Stomach (tissue), 9 donors: ENCODE measurements around the gene RINL. TPM values are rescaled to one million over a fixed set of nuclear protein-coding genes. Genes with fewer than 3 reads are reported as not detected.

Source experiments
- DNase-seq, 2 donors: peaks; one replicate each; pipeline versions ENCODE4 v3.0.0 to v3.0.0-alpha.2; 2013 to 2019
- H3K27ac ChIP-seq, 5 donors: fragments of 200-600 bp in 4 of 5; sonication (generic) in 4 of 5; one replicate each; pipeline ENCODE4 v1.5.1; 2013 to 2019; ENCODE audit warnings: mild to moderate bottlenecking in 1 of 5, moderate library complexity in 1 of 5
- H3K27me3 ChIP-seq, 3 donors: fragments of 200-600 bp; sonication (generic); one replicate each; pipeline ENCODE4 v1.5.1; 2017 to 2019; ENCODE audit warnings: mixed run types in 1 of 3
- H3K36me3 ChIP-seq, 4 donors: fragments of 200-600 bp; sonication (generic); 1 replicate in 3 of 4; 2 replicates in 1 of 4; pipeline ENCODE4 v1.5.1; 2016 to 2019
- H3K4me1 ChIP-seq, 4 donors: fragments of 200-600 bp; sonication (generic); one replicate each; pipeline ENCODE4 v1.5.1; 2016 to 2019
- H3K4me3 ChIP-seq, 4 donors: fragments of 200-600 bp; sonication (generic) in 3 of 4; one replicate each; pipeline ENCODE4 v1.5.1; 2016 to 2019; ENCODE audit warnings: mild to moderate bottlenecking in 1 of 4
- H3K9me3 ChIP-seq, 4 donors: fragments of 200-600 bp; sonication (generic); one replicate each; pipeline ENCODE4 v1.5.1; 2016 to 2019
- CTCF ChIP-seq, 7 experiments: fragments of 450-650 bp in 4 of 7; fragments of 200-600 bp in 3 of 7; sonication (generic) in 3 of 7; IDR thresholded peaks; one replicate each; pipeline ENCODE4 v1.5.1; 2016 to 2019; ENCODE audit warnings: antibody characterized with exemption in 7 of 7, control low read depth in 2 of 7, mild to moderate bottlenecking in 1 of 7
- EP300 ChIP-seq: sonication (generic); formaldehyde crosslinking; IDR thresholded peaks from one replicate; pipeline ENCODE4 v1.6.1; 2017; ENCODE audit warnings: antibody characterized with exemption
- POLR2A ChIP-seq, 4 donors: fragments of 450-650 bp; IDR thresholded peaks; one replicate each; pipeline ENCODE4 v1.6.1; 2016; ENCODE audit warnings: antibody characterized with exemption in 4 of 4, control low read depth in 2 of 4, mild to moderate bottlenecking in 1 of 4, moderate library complexity in 1 of 4
- POLR2AphosphoS5 ChIP-seq, 3 donors: sonication (generic); formaldehyde crosslinking; IDR thresholded peaks; one replicate each; pipeline ENCODE4 v1.6.1; 2016; ENCODE audit warnings: antibody characterized with exemption in 3 of 3
- WGBS, 5 donors: extraction: QIAGEN DNeasy Blood & Tissue Kit in 3 of 5; methylation state at CpG; one replicate each; pipeline versions ENCODE4 v1.1.5 to v1.1.7; 2013 to 2018; 5-methylcytosine and 5-hydroxymethylcytosine counted together
- intact Hi-C: fragments of 100-400 bp; cut with DNase I; formaldehyde crosslinking; loops from one replicate; pipeline ENCODE4 v1.15.1; 2023; ENCODE audit warnings: low total_unique reads
- polyA plus RNA-seq, 3 donors: library from polyadenylated mRNA; stranded (reverse); fragments of 200-250 nt; gene quantifications; one replicate each; pipeline ENCODE4 v1.2.3, GENCODE V29; 2013
- total RNA-seq, 5 donors: library from RNA; depleted of rRNA; stranded (reverse); fragments of >200 nt; gene quantifications; one replicate each; pipeline versions ENCODE4 v1.1.0 to v1.2.3, GENCODE V29; 2014 to 2016
- donor health status: healthy with polysubstance abuse.
- donor health status: Bipolar disorder and iron deficiency.
- donor health status: healthy.

The RINL gene
- total and polyA plus RNA-seq, 8 donors: 1.8 to 10.0 (median 6.9) TPM; not detected in 1

GRCh38 chr19:38869836-38870607 is 8.1 kb downstream of the RINL start:
- no peaks in the 10 kb centered on the region for H3K9me3 ChIP-seq
- intact Hi-C loops: no loop called here
- 19 to 60% (median 20%) methylated on average over 19 to 62 of the region's 62 CpGs for WGBS, 5 donors
- no peaks in the 10 kb centered on the region for H3K27me3 ChIP-seq
- peak overlapping the region; percentile 47 to 56 (median 48) for H3K4me3 ChIP-seq
- H3K36me3 ChIP-seq: no peaks in the 10 kb centered on the region
- peak; percentile 95 to 96 for DNase-seq
- peak overlapping the region; percentile 28 to 74 (median 64) for H3K27ac ChIP-seq
- peaks cover 8 to 35% (median 26%) of the 10 kb centered on the region in 4 donors for H3K4me1 ChIP-seq
- TF ChIP-seq CTCF (IDR thresholded peaks at IDR 0.05): peak in 5 of 7 experiments; percentile 74 to 94 (median 82)
- no peak for TF ChIP-seq EP300
- peak; percentile 43 to 88 (median 77) for TF ChIP-seq POLR2AphosphoS5 (IDR thresholded peaks at IDR 0.05)
- TF ChIP-seq POLR2A (IDR thresholded peaks at IDR 0.05): no peak

- WGBS, 5 donors: 17 to 50% (median 29%) methylated on average over 20 to 34 of the region's 34 CpGs
- intact Hi-C loops: no loop called here
- Histone ChIP-seq H3K4me3 (peak overlapping the region; percentile 47 to 56 (median 48)), H3K27ac (peak overlapping the region; percentile 28 to 74 (median 64)), H3K4me1 (peaks cover 8 to 39% (median 30%) of the 10 kb centered on the region in 4 donors), H3K36me3 (no peaks in the 10 kb centered on the region), H3K27me3 (no peaks in the 10 kb centered on the region), H3K9me3 (no peaks in the 10 kb centered on the region)
- DNase-seq: no peak
- TF ChIP-seq POLR2A (IDR thresholded peaks at IDR 0.05): no peak
- no peak for TF ChIP-seq POLR2AphosphoS5 (IDR thresholded peaks at IDR 0.05)
- no peak for TF ChIP-seq EP300
- TF ChIP-seq CTCF (IDR thresholded peaks at IDR 0.05): no peak
Measured at GRCh38 chr19:38869160-38869835, 8.8 kb downstream of the RINL start.

GRCh38 chr19:38868551-38868950 is 9.5 kb downstream of the RINL start:
- DNase-seq: no peak
- WGBS, 5 donors: 82 to 93% (median 90%) methylated on average over 5 to 6 of the region's 6 CpGs
- Histone ChIP-seq H3K9me3 (no peaks in the 10 kb centered on the region), H3K36me3 (no peaks in the 10 kb centered on the region), H3K4me1 (peaks cover 8 to 44% (median 35%) of the 10 kb centered on the region in 4 donors), H3K27me3 (no peaks in the 10 kb centered on the region), H3K4me3 (peak overlapping the region in 1 of 4 donors; percentile 56), H3K27ac (no peak overlapping the region)
- intact Hi-C loops: no loop called here
- no peak for TF ChIP-seq POLR2AphosphoS5 (IDR thresholded peaks at IDR 0.05)
- TF ChIP-seq POLR2A (IDR thresholded peaks at IDR 0.05): no peak
- TF ChIP-seq EP300: no peak
- no peak for TF ChIP-seq CTCF (IDR thresholded peaks at IDR 0.05)

DNA sequence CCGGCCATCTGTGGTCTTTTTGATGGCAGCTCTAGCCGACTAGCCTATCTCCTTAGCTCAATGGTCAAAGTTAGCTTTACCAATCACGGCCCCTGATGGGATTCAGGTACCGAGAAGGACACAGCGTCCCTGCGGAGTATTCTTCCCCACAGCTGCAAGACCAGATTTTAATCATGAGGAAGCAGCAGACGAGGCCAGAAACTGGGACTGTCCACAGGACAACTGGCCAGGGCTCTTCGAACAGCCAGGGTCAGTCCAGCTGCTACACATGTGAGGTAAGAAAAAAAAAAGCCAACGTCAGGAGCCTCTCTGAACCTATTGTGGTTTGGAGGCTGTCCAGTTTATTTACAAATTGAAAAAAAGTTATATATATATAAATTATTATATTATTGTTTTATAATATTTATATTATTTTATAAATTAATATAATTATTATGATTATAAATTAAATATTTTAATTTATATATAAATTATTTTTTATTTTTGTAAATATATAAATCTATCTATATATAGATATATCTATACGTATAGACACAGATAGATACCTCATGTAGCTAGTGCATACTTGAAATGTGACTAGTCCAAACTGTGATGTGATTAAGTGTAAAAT is 10.8 kb downstream of the RINL start:
- H3K9me3 ChIP-seq: no peaks in the 10 kb centered on the region
- 84 to 92% (median 88%) methylated on average over 10 of the region's 10 CpGs for WGBS, 5 donors
- H3K27me3 ChIP-seq: no peaks in the 10 kb centered on the region
- no peak overlapping the region for H3K4me3 ChIP-seq
- TF ChIP-seq POLR2A (IDR thresholded peaks at IDR 0.05) (no peak), CTCF (IDR thresholded peaks at IDR 0.05) (no peak), EP300 (no peak), POLR2AphosphoS5 (IDR thresholded peaks at IDR 0.05) (no peak)
- H3K27ac ChIP-seq: no peak overlapping the region
- intact Hi-C loops: no loop called here
- peaks cover 15 to 57% (median 46%) of the 10 kb centered on the region in 4 donors for H3K4me1 ChIP-seq
- no peak for DNase-seq
- H3K36me3 ChIP-seq: no peaks in the 10 kb centered on the region
